HEK293T (cell line): ENCODE data around the gene CACNB1.

Experiments
- ARNT ChIP-seq: fragments of 450-650 bp; IDR thresholded peaks from 2 replicates; pipeline ENCODE4 v1.6.1; 2017; ENCODE audit warnings: mild to moderate bottlenecking
- NFRKB ChIP-seq: fragments of 450-650 bp; IDR thresholded peaks from 2 replicates; pipeline ENCODE4 v1.6.1; 2016; ENCODE audit warnings: mild to moderate bottlenecking, moderate library complexity
- TARDBP ChIP-seq: fragments of 450-650 bp; IDR thresholded peaks from 2 replicates; pipeline ENCODE4 v1.6.1; 2016

- no peak for TF ChIP-seq NFRKB
- no peak for TF ChIP-seq TARDBP
- TF ChIP-seq ARNT, result no peak
Observed at GRCh38 chr17:39196241-39196807, 1.1 kb downstream of the CACNB1 start.
